Measurements from ENCODE around the gene SCGB2A2. TPM values are rescaled to one million over a fixed set of nuclear protein-coding genes. Genes with fewer than 3 reads are reported as not detected.

Gene SCGB2A2
- total RNA-seq, 2 donors from 2014 or later, result not detected

Other genes with a start within 250 kb of the SCGB2A2 start
- 100 to 1,000 TPM; 125 to 142 TPM for gene INCENP, start 146.1 kb upstream of the SCGB2A2 start, total RNA-seq
- gene SCGB1D1, start 79.9 kb upstream of the SCGB2A2 start, total RNA-seq, result not detected
- not detected for gene SCGB2A1, start 61.5 kb upstream of the SCGB2A2 start, total RNA-seq
- gene SCGB1D2, start 27.9 kb upstream of the SCGB2A2 start, total RNA-seq, result not detected
- gene SCGB1D4, start 28.9 kb downstream of the SCGB2A2 start, total RNA-seq, result not detected
- 1 to 10 TPM; 1.3 to 2.2 TPM for gene ASRGL1, start 67.3 kb downstream of the SCGB2A2 start, total RNA-seq
- not detected for gene SCGB1A1, start 148.9 kb downstream of the SCGB2A2 start, total RNA-seq

Data from activated T-helper 17 cell treated with anti-CD3 and anti-CD28 coated beads, Interleukin-2, amount 50 U/mL, for 72 hours (primary cell).